ENCODE data around the gene TNFRSF8. TPM values are rescaled to one million over a fixed set of nuclear protein-coding genes. Genes with fewer than 3 reads are reported as not detected.

TNFRSF8 gene
- polyA plus RNA-seq, 1 of the 3 experiments (the other 2 are of a cell fraction) = 0.07 TPM

DNA sequence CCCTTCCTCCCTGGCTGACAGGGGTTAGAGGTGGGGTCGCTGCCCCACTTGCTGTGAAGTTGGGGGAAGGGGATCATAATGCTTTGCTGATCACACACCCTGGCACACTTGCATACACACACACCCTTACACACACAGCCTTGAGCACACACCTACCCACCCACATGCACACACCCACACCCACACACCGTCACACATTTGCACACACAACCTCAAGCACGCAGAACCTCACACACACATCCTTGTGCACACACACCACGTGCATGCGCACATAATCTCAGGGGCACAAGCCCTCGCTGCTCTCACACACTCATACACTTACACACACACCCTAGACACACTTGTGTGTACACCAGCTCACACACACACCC lies 16.4 kb upstream of the TNFRSF8 start:
- TF ChIP-seq JUND (IDR thresholded peaks at IDR 0.05) = no peak
- TF ChIP-seq, protein P1, sequence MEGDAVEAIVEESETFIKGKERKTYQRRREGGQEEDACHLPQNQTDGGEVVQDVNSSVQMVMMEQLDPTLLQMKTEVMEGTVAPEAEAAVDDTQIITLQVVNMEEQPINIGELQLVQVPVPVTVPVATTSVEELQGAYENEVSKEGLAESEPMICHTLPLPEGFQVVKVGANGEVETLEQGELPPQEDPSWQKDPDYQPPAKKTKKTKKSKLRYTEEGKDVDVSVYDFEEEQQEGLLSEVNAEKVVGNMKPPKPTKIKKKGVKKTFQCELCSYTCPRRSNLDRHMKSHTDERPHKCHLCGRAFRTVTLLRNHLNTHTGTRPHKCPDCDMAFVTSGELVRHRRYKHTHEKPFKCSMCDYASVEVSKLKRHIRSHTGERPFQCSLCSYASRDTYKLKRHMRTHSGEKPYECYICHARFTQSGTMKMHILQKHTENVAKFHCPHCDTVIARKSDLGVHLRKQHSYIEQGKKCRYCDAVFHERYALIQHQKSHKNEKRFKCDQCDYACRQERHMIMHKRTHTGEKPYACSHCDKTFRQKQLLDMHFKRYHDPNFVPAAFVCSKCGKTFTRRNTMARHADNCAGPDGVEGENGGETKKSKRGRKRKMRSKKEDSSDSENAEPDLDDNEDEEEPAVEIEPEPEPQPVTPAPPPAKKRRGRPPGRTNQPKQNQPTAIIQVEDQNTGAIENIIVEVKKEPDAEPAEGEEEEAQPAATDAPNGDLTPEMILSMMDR (IDR thresholded peaks at IDR 0.05) = no peak
- TF ChIP-seq, protein P2, sequence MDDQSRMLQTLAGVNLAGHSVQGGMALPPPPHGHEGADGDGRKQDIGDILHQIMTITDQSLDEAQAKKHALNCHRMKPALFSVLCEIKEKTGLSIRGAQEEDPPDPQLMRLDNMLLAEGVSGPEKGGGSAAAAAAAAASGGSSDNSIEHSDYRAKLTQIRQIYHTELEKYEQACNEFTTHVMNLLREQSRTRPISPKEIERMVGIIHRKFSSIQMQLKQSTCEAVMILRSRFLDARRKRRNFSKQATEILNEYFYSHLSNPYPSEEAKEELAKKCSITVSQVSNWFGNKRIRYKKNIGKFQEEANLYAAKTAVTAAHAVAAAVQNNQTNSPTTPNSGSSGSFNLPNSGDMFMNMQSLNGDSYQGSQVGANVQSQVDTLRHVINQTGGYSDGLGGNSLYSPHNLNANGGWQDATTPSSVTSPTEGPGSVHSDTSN (IDR thresholded peaks at IDR 0.05) = no peak
- Histone ChIP-seq H3K4me3 (ENCODE audit: low read depth in 2 of 2, low read length in 1 of 2) (no peak overlapping the region), H3K27me3 (ENCODE audit: insufficient read depth) (no peaks in the 10 kb centered on the region; the same call in 1 of the 2 replicates), H3K9ac (no peak overlapping the region), H3K27ac (ENCODE audit: low read depth in 2 of 2, low read length in 1 of 2) (no peak overlapping the region), H2AFZ (ENCODE audit: low read depth) (no peak overlapping the region), H3K4me1 (ENCODE audit: control insufficient read depth in 1 of 2, insufficient read depth in 2 of 2, low read depth in 1 of 2, low read length in 1 of 2) (no peaks in the 10 kb centered on the region; a peak in 1 of 4 replicates), H3K79me2 (ENCODE audit: insufficient read depth) (no peaks in the 10 kb centered on the region), H3F3A (replicated peaks; ENCODE audit: insufficient read depth) (no peaks in the 10 kb centered on the region), H4K20me1 (ENCODE audit: insufficient read depth) (no peaks in the 10 kb centered on the region), H3K36me3 (replicated peaks in 1 of 2; ENCODE audit: control insufficient read depth in 1 of 2, insufficient read depth in 2 of 2, low read length in 1 of 2) (no peaks in the 10 kb centered on the region), H3K9me3 (no peaks in the 10 kb centered on the region), H3K9me2 (no peaks in the 10 kb centered on the region), H3K4me2 (no peak overlapping the region)
- ChIA-PET POLR2A (no interaction called here), CTCF (interaction anchor here (0.7 to 1.0 kb wide), 2 partner anchors 12 to 79 kb away, joined by 3 read pairs; no protein-coding TSS in a partner anchor)
- no peak for DNase-seq
- 82% methylated on average over 5 of the region's 6 CpGs for WGBS (ENCODE audit: low lambda C conversion rate)

DNA sequence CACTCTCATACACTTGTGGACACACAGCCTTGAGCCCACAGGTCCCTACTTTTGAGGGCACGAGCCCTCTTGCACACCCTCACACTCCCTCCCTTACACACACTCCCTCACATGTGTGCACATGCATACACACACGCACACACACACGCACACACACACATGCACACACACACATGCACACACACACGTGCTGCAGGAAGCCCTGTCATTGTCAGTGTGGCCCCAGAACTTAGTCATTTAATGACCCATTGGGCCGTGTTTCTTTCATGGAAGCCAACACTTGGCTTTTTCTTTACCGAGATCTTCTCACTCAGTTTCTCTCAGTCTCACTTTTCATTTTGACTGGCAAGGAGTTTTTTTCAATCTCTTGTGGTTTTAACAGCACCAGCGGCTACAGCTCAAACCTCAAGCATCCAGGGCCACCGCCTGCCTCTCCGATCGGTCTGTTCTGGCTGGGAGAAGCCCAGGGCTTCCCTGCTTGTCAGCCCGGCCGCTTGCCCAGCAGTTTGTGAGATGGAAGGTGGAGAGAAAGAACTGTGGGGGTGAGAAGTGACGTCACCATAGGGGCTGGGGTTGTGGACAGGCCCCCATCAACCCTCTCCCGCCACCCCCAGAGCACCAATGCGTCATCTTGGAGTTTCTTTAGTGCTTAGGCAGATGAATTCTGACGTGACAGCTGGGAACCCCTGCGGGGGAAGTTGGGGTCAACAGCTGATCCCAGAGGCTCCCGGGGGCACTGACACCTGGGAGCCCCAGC lies 15.8 kb upstream of the TNFRSF8 start:
- POLR2A ChIA-PET = no interaction called here
- no peaks in the 10 kb centered on the region for H3K36me3 ChIP-seq (replicated peaks in 1 of 2; ENCODE audit: control insufficient read depth in 1 of 2, insufficient read depth in 2 of 2, low read length in 1 of 2)
- DNase-seq = no peak
- H3K79me2 ChIP-seq (ENCODE audit: insufficient read depth) = no peaks in the 10 kb centered on the region
- H2AFZ ChIP-seq (ENCODE audit: low read depth) = no peak overlapping the region
- H3K9ac ChIP-seq = no peak overlapping the region
- no peaks in the 10 kb centered on the region for H3K9me3 ChIP-seq
- no peak overlapping the region for H3K4me2 ChIP-seq
- no peaks in the 10 kb centered on the region; the same call in 1 of the 2 replicates for H3K27me3 ChIP-seq (ENCODE audit: insufficient read depth)
- H3K4me3 ChIP-seq (ENCODE audit: low read depth in 2 of 2, low read length in 1 of 2) = no peak overlapping the region
- no peaks in the 10 kb centered on the region for H4K20me1 ChIP-seq (ENCODE audit: insufficient read depth)
- H3K4me1 ChIP-seq (ENCODE audit: control insufficient read depth in 1 of 2, insufficient read depth in 2 of 2, low read depth in 1 of 2, low read length in 1 of 2) = no peaks in the 10 kb centered on the region; a peak in 2 of 4 replicates
- H3K27ac ChIP-seq (ENCODE audit: low read depth in 2 of 2, low read length in 1 of 2) = no peak overlapping the region
- no peaks in the 10 kb centered on the region for H3K9me2 ChIP-seq
- H3F3A ChIP-seq (replicated peaks; ENCODE audit: insufficient read depth) = no peaks in the 10 kb centered on the region
- CTCF ChIA-PET = interaction anchor here (1.0 kb wide), 1 partner anchor 78 kb away, joined by 3 read pairs; no protein-coding TSS in a partner anchor
- 68% methylated on average over 15 of the region's 18 CpGs for WGBS (ENCODE audit: low lambda C conversion rate)
- no peak for TF ChIP-seq SMC3 (IDR thresholded peaks at IDR 0.05; ENCODE audit: low read depth, low read length)
- no peak for TF ChIP-seq SIN3A (IDR thresholded peaks at IDR 0.05; ENCODE audit: borderline replicate concordance, low read depth, low read length)
- no peak for TF ChIP-seq TAF1 (IDR thresholded peaks at IDR 0.05; ENCODE audit: borderline replicate concordance, low read depth, low read length)
- no peak for TF ChIP-seq FOSL2 (IDR thresholded peaks at IDR 0.05; ENCODE audit: borderline replicate concordance, low read depth)
- TF ChIP-seq ELF1 (IDR thresholded peaks at IDR 0.05) = no peak
- no peak for TF ChIP-seq RCOR1 (IDR thresholded peaks at IDR 0.05; ENCODE audit: low read length)
- TF ChIP-seq EP300 (IDR thresholded peaks at IDR 0.05; ENCODE audit: borderline replicate concordance in 1 of 2, low read depth in 1 of 2, low read length in 1 of 2) = no peak
- no peak for TF ChIP-seq RFX5 (IDR thresholded peaks at IDR 0.05; ENCODE audit: low read length)
- no peak for TF ChIP-seq MEF2A (IDR thresholded peaks at IDR 0.05; ENCODE audit: borderline replicate concordance, low read depth)
- TF ChIP-seq NRF1 (IDR thresholded peaks at IDR 0.05; ENCODE audit: low read depth, low read length) = no peak
- TF ChIP-seq JUND (IDR thresholded peaks at IDR 0.05) = no peak
- TF ChIP-seq RAD21 (IDR thresholded peaks at IDR 0.05; ENCODE audit: low read length) = no peak
- TF ChIP-seq TCF12 (IDR thresholded peaks at IDR 0.05) = no peak
- TF ChIP-seq, protein P1 (IDR thresholded peaks at IDR 0.05) = no peak
- TF ChIP-seq, protein P2 (IDR thresholded peaks at IDR 0.05) = no peak
- TF ChIP-seq, protein P3, sequence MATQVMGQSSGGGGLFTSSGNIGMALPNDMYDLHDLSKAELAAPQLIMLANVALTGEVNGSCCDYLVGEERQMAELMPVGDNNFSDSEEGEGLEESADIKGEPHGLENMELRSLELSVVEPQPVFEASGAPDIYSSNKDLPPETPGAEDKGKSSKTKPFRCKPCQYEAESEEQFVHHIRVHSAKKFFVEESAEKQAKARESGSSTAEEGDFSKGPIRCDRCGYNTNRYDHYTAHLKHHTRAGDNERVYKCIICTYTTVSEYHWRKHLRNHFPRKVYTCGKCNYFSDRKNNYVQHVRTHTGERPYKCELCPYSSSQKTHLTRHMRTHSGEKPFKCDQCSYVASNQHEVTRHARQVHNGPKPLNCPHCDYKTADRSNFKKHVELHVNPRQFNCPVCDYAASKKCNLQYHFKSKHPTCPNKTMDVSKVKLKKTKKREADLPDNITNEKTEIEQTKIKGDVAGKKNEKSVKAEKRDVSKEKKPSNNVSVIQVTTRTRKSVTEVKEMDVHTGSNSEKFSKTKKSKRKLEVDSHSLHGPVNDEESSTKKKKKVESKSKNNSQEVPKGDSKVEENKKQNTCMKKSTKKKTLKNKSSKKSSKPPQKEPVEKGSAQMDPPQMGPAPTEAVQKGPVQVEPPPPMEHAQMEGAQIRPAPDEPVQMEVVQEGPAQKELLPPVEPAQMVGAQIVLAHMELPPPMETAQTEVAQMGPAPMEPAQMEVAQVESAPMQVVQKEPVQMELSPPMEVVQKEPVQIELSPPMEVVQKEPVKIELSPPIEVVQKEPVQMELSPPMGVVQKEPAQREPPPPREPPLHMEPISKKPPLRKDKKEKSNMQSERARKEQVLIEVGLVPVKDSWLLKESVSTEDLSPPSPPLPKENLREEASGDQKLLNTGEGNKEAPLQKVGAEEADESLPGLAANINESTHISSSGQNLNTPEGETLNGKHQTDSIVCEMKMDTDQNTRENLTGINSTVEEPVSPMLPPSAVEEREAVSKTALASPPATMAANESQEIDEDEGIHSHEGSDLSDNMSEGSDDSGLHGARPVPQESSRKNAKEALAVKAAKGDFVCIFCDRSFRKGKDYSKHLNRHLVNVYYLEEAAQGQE (IDR thresholded peaks at IDR 0.05; ENCODE audit: low read depth, low read length) = no peak
- TF ChIP-seq NFIC (IDR thresholded peaks at IDR 0.05; ENCODE audit: borderline replicate concordance) = no peak
